ENCODE results near the gene RNF26.

GRCh38 chr11:119340335-119341221 is 6.3 kb downstream of the RNF26 start, which contains the start of gene C1QTNF5:
- TF ChIP-seq CTCF (IDR thresholded peaks at IDR 0.05) (no peak), POLR2A (IDR thresholded peaks at IDR 0.05) (peak; percentile 12), EP300 (IDR thresholded peaks at IDR 0.05) (no peak)
